ENCODE results near the gene SCMH1. TPM values are rescaled to one million over a fixed set of nuclear protein-coding genes. Genes with fewer than 3 reads are reported as not detected.

Gene SCMH1
- polyA plus RNA-seq, 1 of the 3 experiments (the other 2 are of a cell fraction): 38.5 TPM

DNA sequence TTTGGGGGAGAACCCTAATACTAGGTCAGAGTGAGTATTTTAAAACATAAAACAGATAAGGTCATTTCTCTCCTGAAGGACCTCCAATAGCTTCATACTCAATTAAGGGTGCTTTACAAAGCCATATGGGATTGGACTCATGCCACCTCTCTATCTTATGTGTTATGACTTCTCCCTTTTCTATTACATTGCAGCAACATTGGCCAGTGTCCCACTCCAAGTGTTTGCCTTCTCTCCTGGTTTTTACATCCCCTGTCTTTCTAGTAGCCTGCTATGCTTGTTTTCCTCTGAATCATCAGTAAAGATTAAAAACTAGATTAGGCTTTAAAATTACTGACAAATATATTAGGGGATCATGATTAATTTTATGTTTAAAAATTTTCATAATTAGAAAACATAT, 66.6 kb downstream of the SCMH1 start:
- Histone ChIP-seq H3K4me2 (no peak overlapping the region), H3F3A (replicated peaks; ENCODE audit: insufficient read depth) (no peaks in the 10 kb centered on the region), H3K9ac (no peak overlapping the region), H3K9me2 (no peaks in the 10 kb centered on the region), H3K27ac (ENCODE audit: low read depth in 2 of 2, low read length in 1 of 2) (no peak overlapping the region), H3K27me3 (ENCODE audit: insufficient read depth) (no peaks in the 10 kb centered on the region), H3K4me3 (ENCODE audit: low read depth in 2 of 2, low read length in 1 of 2) (no peak overlapping the region), H3K79me2 (ENCODE audit: insufficient read depth) (peaks cover 22% of the 10 kb centered on the region), H2AFZ (ENCODE audit: low read depth) (no peak overlapping the region), H4K20me1 (ENCODE audit: insufficient read depth) (no peaks in the 10 kb centered on the region), H3K9me3 (no peaks in the 10 kb centered on the region), H3K36me3 (replicated peaks in 1 of 2; ENCODE audit: control insufficient read depth in 1 of 2, insufficient read depth in 2 of 2, low read length in 1 of 2) (peaks cover 0 to 5% of the 10 kb centered on the region in 2 experiments), H3K4me1 (ENCODE audit: control insufficient read depth in 1 of 2, insufficient read depth in 2 of 2, low read depth in 1 of 2, low read length in 1 of 2) (no peaks in the 10 kb centered on the region)
- ChIA-PET CTCF (interaction anchor here (1.1 kb wide), 1 partner anchor 402 kb away, joined by 3 read pairs; no protein-coding TSS in a partner anchor), POLR2A (no interaction called here)
- TF ChIP-seq, protein P1, sequence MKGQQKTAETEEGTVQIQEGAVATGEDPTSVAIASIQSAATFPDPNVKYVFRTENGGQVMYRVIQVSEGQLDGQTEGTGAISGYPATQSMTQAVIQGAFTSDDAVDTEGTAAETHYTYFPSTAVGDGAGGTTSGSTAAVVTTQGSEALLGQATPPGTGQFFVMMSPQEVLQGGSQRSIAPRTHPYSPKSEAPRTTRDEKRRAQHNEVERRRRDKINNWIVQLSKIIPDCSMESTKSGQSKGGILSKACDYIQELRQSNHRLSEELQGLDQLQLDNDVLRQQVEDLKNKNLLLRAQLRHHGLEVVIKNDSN (IDR thresholded peaks at IDR 0.05; ENCODE audit: borderline replicate concordance, low read depth): no peak
- TF ChIP-seq RCOR1 (IDR thresholded peaks at IDR 0.05; ENCODE audit: low read length): no peak
- DNase-seq: no peak

DNA sequence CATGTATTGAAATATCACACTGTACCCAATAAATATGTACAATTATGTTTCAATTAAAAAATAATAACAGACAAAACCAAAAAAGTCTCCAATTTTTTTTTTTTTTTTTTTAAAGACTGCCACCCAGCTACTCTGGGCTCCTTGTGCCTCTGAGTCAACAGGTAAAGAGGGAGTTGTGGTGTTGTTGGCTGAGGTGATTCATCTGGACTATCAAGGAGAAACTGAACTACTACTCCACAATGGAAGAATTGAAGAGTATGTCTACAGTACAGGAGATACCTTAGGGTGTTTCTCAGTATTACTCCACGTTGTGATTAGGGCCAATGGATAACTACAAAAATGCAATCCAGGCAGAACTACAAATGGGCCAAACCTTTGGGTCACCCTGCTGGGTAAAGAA, 67.9 kb downstream of the SCMH1 start:
- H2AFZ ChIP-seq (ENCODE audit: low read depth): no peak overlapping the region
- 83% methylated on average over 1 of the region's 1 CpG for WGBS (ENCODE audit: low lambda C conversion rate)
- DNase-seq: no peak

More for the DNA sequence above, 67.9 kb downstream of the SCMH1 start:
- Histone ChIP-seq H3K36me3 (replicated peaks in 1 of 2; ENCODE audit: control insufficient read depth in 1 of 2, insufficient read depth in 2 of 2, low read length in 1 of 2) (peaks cover 0 to 5% of the 10 kb centered on the region in 2 experiments), H3K27ac (ENCODE audit: low read depth in 2 of 2, low read length in 1 of 2) (no peak overlapping the region), H3K9ac (no peak overlapping the region), H3K4me1 (ENCODE audit: control insufficient read depth in 1 of 2, insufficient read depth in 2 of 2, low read depth in 1 of 2, low read length in 1 of 2) (no peaks in the 10 kb centered on the region), H3K9me3 (no peaks in the 10 kb centered on the region), H3K79me2 (ENCODE audit: insufficient read depth) (peaks cover 19% of the 10 kb centered on the region), H3K4me2 (no peak overlapping the region), H3K9me2 (no peaks in the 10 kb centered on the region), H3K4me3 (ENCODE audit: low read depth in 2 of 2, low read length in 1 of 2) (no peak overlapping the region), H3K27me3 (ENCODE audit: insufficient read depth) (no peaks in the 10 kb centered on the region), H3F3A (replicated peaks; ENCODE audit: insufficient read depth) (no peaks in the 10 kb centered on the region), H4K20me1 (ENCODE audit: insufficient read depth) (no peaks in the 10 kb centered on the region)
- ChIA-PET POLR2A (no interaction called here), CTCF (no interaction called here)
- TF ChIP-seq RAD21 (IDR thresholded peaks at IDR 0.05; ENCODE audit: low read length) (no peak), ELF1 (IDR thresholded peaks at IDR 0.05) (no peak), SIN3A (IDR thresholded peaks at IDR 0.05; ENCODE audit: borderline replicate concordance, low read depth, low read length) (no peak), JUND (IDR thresholded peaks at IDR 0.05) (no peak), CHD2 (IDR thresholded peaks at IDR 0.05; ENCODE audit: low read length, partially characterized antibody) (no peak), GATA2 (CRISPR knock-in tag; IDR thresholded peaks at IDR 0.05) (no peak), TCF12 (IDR thresholded peaks at IDR 0.05) (no peak), FOSL2 (IDR thresholded peaks at IDR 0.05; ENCODE audit: borderline replicate concordance, low read depth) (no peak), MEF2A (IDR thresholded peaks at IDR 0.05; ENCODE audit: borderline replicate concordance, low read depth) (no peak), YY1 (IDR thresholded peaks at IDR 0.05; ENCODE audit: low read depth) (no peak), TEAD4 (IDR thresholded peaks at IDR 0.05; ENCODE audit: borderline replicate concordance, insufficient read depth) (no peak), FOXM1 (IDR thresholded peaks at IDR 0.05; ENCODE audit: low read depth) (no peak), FOXJ3 (CRISPR knock-in tag; IDR thresholded peaks at IDR 0.05) (no peak), RCOR1 (IDR thresholded peaks at IDR 0.05; ENCODE audit: low read length) (no peak), GABPA (IDR thresholded peaks at IDR 0.05; ENCODE audit: low read depth) (no peak), RXRA (IDR thresholded peaks at IDR 0.05; ENCODE audit: borderline replicate concordance, low read depth) (no peak)
- TF ChIP-seq, protein P2, sequence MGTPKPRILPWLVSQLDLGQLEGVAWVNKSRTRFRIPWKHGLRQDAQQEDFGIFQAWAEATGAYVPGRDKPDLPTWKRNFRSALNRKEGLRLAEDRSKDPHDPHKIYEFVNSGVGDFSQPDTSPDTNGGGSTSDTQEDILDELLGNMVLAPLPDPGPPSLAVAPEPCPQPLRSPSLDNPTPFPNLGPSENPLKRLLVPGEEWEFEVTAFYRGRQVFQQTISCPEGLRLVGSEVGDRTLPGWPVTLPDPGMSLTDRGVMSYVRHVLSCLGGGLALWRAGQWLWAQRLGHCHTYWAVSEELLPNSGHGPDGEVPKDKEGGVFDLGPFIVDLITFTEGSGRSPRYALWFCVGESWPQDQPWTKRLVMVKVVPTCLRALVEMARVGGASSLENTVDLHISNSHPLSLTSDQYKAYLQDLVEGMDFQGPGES (IDR thresholded peaks at IDR 0.05; ENCODE audit: low read depth, low read length): no peak
- TF ChIP-seq, protein P3, sequence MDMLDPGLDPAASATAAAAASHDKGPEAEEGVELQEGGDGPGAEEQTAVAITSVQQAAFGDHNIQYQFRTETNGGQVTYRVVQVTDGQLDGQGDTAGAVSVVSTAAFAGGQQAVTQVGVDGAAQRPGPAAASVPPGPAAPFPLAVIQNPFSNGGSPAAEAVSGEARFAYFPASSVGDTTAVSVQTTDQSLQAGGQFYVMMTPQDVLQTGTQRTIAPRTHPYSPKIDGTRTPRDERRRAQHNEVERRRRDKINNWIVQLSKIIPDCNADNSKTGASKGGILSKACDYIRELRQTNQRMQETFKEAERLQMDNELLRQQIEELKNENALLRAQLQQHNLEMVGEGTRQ (IDR thresholded peaks at IDR 0.05; ENCODE audit: borderline replicate concordance, low read depth, low read length): no peak
- TF ChIP-seq, protein P4, sequence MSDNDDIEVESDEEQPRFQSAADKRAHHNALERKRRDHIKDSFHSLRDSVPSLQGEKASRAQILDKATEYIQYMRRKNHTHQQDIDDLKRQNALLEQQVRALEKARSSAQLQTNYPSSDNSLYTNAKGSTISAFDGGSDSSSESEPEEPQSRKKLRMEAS (IDR thresholded peaks at IDR 0.05; ENCODE audit: low read depth): no peak

Measured in SK-N-SH (cell line).